ENCODE measurements around the gene ANKRD12. TPM values are rescaled to one million over a fixed set of nuclear protein-coding genes. Genes with fewer than 3 reads are reported as not detected.

Gene ANKRD12
- total and polyA plus RNA-seq, 2 donors (not counting 1 experiment from before 2014, with no cell fraction given), result 8.0 to 183 TPM

- Histone ChIP-seq H3K36me3 (replicated peaks in 1 of 2; ENCODE audit: control extremely low read depth in 1 of 2, control insufficient read depth in 1 of 2, extremely low read depth in 1 of 2, insufficient read depth in 2 of 2, low read length in 1 of 2) (peaks cover 1 to 35% of the 10 kb centered on the region in 2 experiments), H3K27me3 (replicated peaks in 1 of 4; ENCODE audit: control extremely low read depth in 1 of 4, control insufficient read depth in 3 of 4, insufficient read depth in 4 of 4, low read length in 3 of 4) (no peaks in the 10 kb centered on the region), H3K4me3 (ENCODE audit: control extremely low read depth in 1 of 5, extremely low read depth in 1 of 5, insufficient read depth in 1 of 5, low read depth in 2 of 5, low read length in 4 of 5) (no peak overlapping the region), H3K4me2 (replicated peaks; ENCODE audit: low read depth, low read length, poor library complexity, severe bottlenecking) (no peak overlapping the region), H4K20me1 (ENCODE audit: control insufficient read depth, insufficient read depth, low read length, poor library complexity, severe bottlenecking) (peaks cover 8% of the 10 kb centered on the region), H3K9me3 (ENCODE audit: control extremely low read depth in 1 of 3, control insufficient read depth in 2 of 3, insufficient read depth in 1 of 3, low read length in 2 of 3) (no peaks in the 10 kb centered on the region), H3K4me1 (ENCODE audit: control insufficient read depth in 2 of 2, insufficient read depth in 2 of 2, low read length in 2 of 2) (peaks cover 13 to 18% of the 10 kb centered on the region in 2 donors), H3K9ac (ENCODE audit: low read length) (no peak overlapping the region), H3K27ac (ENCODE audit: low read length in 2 of 2) (no peak overlapping the region), H2AFZ (ENCODE audit: insufficient read depth, low read depth, low read length, poor library complexity, severe bottlenecking) (no peak overlapping the region), H3K79me2 (ENCODE audit: control insufficient read depth, insufficient read depth, low read length) (peaks cover 47% of the 10 kb centered on the region)
- no peak overlapping the region for H3K4me3 Mint-ChIP-seq
- ATAC-seq (ENCODE audit: low read depth), result no peak
- intact Hi-C loops (cut with micrococcal nuclease), result no loop called here
- no peaks in the 10 kb centered on the region for H3K9me3 Mint-ChIP-seq (ENCODE audit: insufficient read depth)
- WGBS (ENCODE audit: insufficient coverage), result no CpG with 5 or more reads among the region's 3 CpGs
- H3K4me1 Mint-ChIP-seq, result peaks cover 22% of the 10 kb centered on the region
- no peak for DNase-seq
- no peak overlapping the region for H3K27ac Mint-ChIP-seq
- TF ChIP-seq, protein P1, sequence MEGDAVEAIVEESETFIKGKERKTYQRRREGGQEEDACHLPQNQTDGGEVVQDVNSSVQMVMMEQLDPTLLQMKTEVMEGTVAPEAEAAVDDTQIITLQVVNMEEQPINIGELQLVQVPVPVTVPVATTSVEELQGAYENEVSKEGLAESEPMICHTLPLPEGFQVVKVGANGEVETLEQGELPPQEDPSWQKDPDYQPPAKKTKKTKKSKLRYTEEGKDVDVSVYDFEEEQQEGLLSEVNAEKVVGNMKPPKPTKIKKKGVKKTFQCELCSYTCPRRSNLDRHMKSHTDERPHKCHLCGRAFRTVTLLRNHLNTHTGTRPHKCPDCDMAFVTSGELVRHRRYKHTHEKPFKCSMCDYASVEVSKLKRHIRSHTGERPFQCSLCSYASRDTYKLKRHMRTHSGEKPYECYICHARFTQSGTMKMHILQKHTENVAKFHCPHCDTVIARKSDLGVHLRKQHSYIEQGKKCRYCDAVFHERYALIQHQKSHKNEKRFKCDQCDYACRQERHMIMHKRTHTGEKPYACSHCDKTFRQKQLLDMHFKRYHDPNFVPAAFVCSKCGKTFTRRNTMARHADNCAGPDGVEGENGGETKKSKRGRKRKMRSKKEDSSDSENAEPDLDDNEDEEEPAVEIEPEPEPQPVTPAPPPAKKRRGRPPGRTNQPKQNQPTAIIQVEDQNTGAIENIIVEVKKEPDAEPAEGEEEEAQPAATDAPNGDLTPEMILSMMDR (IDR thresholded peaks at IDR 0.05), result no peak
- no peak for TF ChIP-seq EZH2 (IDR thresholded peaks at IDR 0.05; ENCODE audit: borderline replicate concordance, insufficient read depth, low read depth, low read length, poor library complexity, severe bottlenecking)
- H3K27me3 Mint-ChIP-seq, result no peaks in the 10 kb centered on the region
- ChIA-PET POLR2A (no interaction called here), CTCF (interaction anchor here (1.0 to 3.0 kb wide), 2 partner anchors 8 to 116 kb away, joined by 3 to 11 read pairs; no protein-coding TSS in a partner anchor)
These were observed 52.0 kb downstream of the ANKRD12 start for GRCh38 chr18:9188359-9189231.

GRCh38 chr18:9189491-9189890 is 52.9 kb downstream of the ANKRD12 start:
- no peaks in the 10 kb centered on the region for H3K27me3 Mint-ChIP-seq
- H3K9me3 ChIP-seq (ENCODE audit: control extremely low read depth in 1 of 3, control insufficient read depth in 2 of 3, insufficient read depth in 1 of 3, low read length in 2 of 3), result no peaks in the 10 kb centered on the region
- no peak overlapping the region for H2AFZ ChIP-seq (ENCODE audit: insufficient read depth, low read depth, low read length, poor library complexity, severe bottlenecking)
- POLR2A ChIA-PET, result no interaction called here
- no peak overlapping the region for H3K27ac Mint-ChIP-seq
- no peak overlapping the region for H3K4me3 Mint-ChIP-seq
- 83% methylated on average over 1 of the region's 2 CpGs for WGBS (ENCODE audit: insufficient coverage)
- TF ChIP-seq, protein P1 (IDR thresholded peaks at IDR 0.05), result no peak
- TF ChIP-seq EZH2 (IDR thresholded peaks at IDR 0.05; ENCODE audit: borderline replicate concordance, insufficient read depth, low read depth, low read length, poor library complexity, severe bottlenecking), result no peak
- peaks cover 44% of the 10 kb centered on the region for H3K79me2 ChIP-seq (ENCODE audit: control insufficient read depth, insufficient read depth, low read length)
- H3K27ac ChIP-seq (ENCODE audit: low read length in 2 of 2), result no peak overlapping the region
- H3K4me1 Mint-ChIP-seq, result peaks cover 20% of the 10 kb centered on the region
- intact Hi-C loops (cut with micrococcal nuclease), result no loop called here
- H3K9me3 Mint-ChIP-seq (ENCODE audit: insufficient read depth), result no peaks in the 10 kb centered on the region
- ATAC-seq (ENCODE audit: low read depth) (no peak), DNase-seq (no peak)
- peaks cover 8% of the 10 kb centered on the region for H4K20me1 ChIP-seq (ENCODE audit: control insufficient read depth, insufficient read depth, low read length, poor library complexity, severe bottlenecking)
- no peak overlapping the region for H3K9ac ChIP-seq (ENCODE audit: low read length)
- H3K4me2 ChIP-seq (replicated peaks; ENCODE audit: low read depth, low read length, poor library complexity, severe bottlenecking), result no peak overlapping the region
- H3K36me3 ChIP-seq (replicated peaks in 1 of 2; ENCODE audit: control extremely low read depth in 1 of 2, control insufficient read depth in 1 of 2, extremely low read depth in 1 of 2, insufficient read depth in 2 of 2, low read length in 1 of 2), result peaks cover 1 to 34% of the 10 kb centered on the region in 2 experiments
- H3K4me1 ChIP-seq (ENCODE audit: control insufficient read depth in 2 of 2, insufficient read depth in 2 of 2, low read length in 2 of 2), result peaks cover 10 to 15% of the 10 kb centered on the region in 2 donors
- H3K27me3 ChIP-seq (replicated peaks in 1 of 4; ENCODE audit: control extremely low read depth in 1 of 4, control insufficient read depth in 3 of 4, insufficient read depth in 4 of 4, low read length in 3 of 4), result no peaks in the 10 kb centered on the region
- CTCF ChIA-PET, result interaction anchor here (0.8 to 3.0 kb wide), 3 partner anchors 9 to 117 kb away, joined by 3 to 11 read pairs (median 3); no protein-coding TSS in a partner anchor
- H3K4me3 ChIP-seq (ENCODE audit: control extremely low read depth in 1 of 5, extremely low read depth in 1 of 5, insufficient read depth in 1 of 5, low read depth in 2 of 5, low read length in 4 of 5), result no peak overlapping the region

Measured in B cell (primary cell).